ENCODE data around the gene ORAI3.

The ORAI3 gene

GRCh38 chr16:30976486-30976885 lies 27.6 kb downstream of the ORAI3 start:
- peaks cover 46% of the 10 kb centered on the region for H3K36me3 Mint-ChIP-seq (ENCODE audit: insufficient read depth)
- peaks cover 10 to 23% of the 10 kb centered on the region in 2 donors for H3K4me1 Mint-ChIP-seq (ENCODE audit: low read depth in 2 of 2)
- ATAC-seq (replicated peaks) (no peak), DNase-seq (no peak)
- no peaks in the 10 kb centered on the region for H3K9me3 Mint-ChIP-seq
- no peak overlapping the region for H3K4me3 Mint-ChIP-seq
- H3K27me3 Mint-ChIP-seq: no peaks in the 10 kb centered on the region
- H3K27ac Mint-ChIP-seq: peak overlapping the region; percentile 62 to 85

- Mint-ChIP-seq H3K27ac (peak overlapping the region; percentile 76 to 86), H3K9me3 (no peaks in the 10 kb centered on the region), H3K27me3 (no peaks in the 10 kb centered on the region), H3K4me3 (no peak overlapping the region), H3K4me1 (ENCODE audit: low read depth in 2 of 2) (peaks cover 10 to 23% of the 10 kb centered on the region in 2 donors), H3K36me3 (ENCODE audit: insufficient read depth) (peaks cover 44% of the 10 kb centered on the region)
- no peak for DNase-seq
- no peak for ATAC-seq (replicated peaks)
These were observed 28.6 kb downstream of the ORAI3 start for GRCh38 chr16:30977502-30977901.

- no peaks in the 10 kb centered on the region for H3K9me3 Mint-ChIP-seq
- no peak overlapping the region for H3K4me3 Mint-ChIP-seq
- H3K36me3 Mint-ChIP-seq (ENCODE audit: insufficient read depth): peaks cover 35% of the 10 kb centered on the region
- no peaks in the 10 kb centered on the region for H3K27me3 Mint-ChIP-seq
- peaks cover 4 to 16% of the 10 kb centered on the region in 2 donors for H3K4me1 Mint-ChIP-seq (ENCODE audit: low read depth in 2 of 2)
- DNase-seq (no peak), ATAC-seq (replicated peaks) (no peak)
- peak overlapping the region in 1 of 2 donors; percentile 69 for H3K27ac Mint-ChIP-seq
These were observed 30.5 kb downstream of the ORAI3 start for GRCh38 chr16:30979170-30980022.

GRCh38 chr16:30980023-30980371 lies 31.1 kb downstream of the ORAI3 start:
- Mint-ChIP-seq H3K27me3 (no peaks in the 10 kb centered on the region), H3K4me3 (no peak overlapping the region), H3K36me3 (ENCODE audit: insufficient read depth) (peaks cover 32% of the 10 kb centered on the region), H3K27ac (no peak overlapping the region), H3K4me1 (ENCODE audit: low read depth in 2 of 2) (peaks cover 4 to 15% of the 10 kb centered on the region in 2 donors), H3K9me3 (no peaks in the 10 kb centered on the region)
- no peak for ATAC-seq (replicated peaks)
- no peak for DNase-seq

GRCh38 chr16:30980434-30980833 lies 31.6 kb downstream of the ORAI3 start:
- DNase-seq: no peak
- Mint-ChIP-seq H3K4me3 (no peak overlapping the region), H3K9me3 (no peaks in the 10 kb centered on the region), H3K27ac (no peak overlapping the region), H3K27me3 (no peaks in the 10 kb centered on the region), H3K36me3 (ENCODE audit: insufficient read depth) (peaks cover 30% of the 10 kb centered on the region), H3K4me1 (ENCODE audit: low read depth in 2 of 2) (peaks cover 6 to 15% of the 10 kb centered on the region in 2 donors)
- no peak for ATAC-seq (replicated peaks)

- Mint-ChIP-seq H3K27me3 (no peaks in the 10 kb centered on the region), H3K4me1 (ENCODE audit: low read depth in 2 of 2) (peaks cover 7 to 15% of the 10 kb centered on the region in 2 donors), H3K27ac (no peak overlapping the region), H3K4me3 (no peak overlapping the region), H3K36me3 (ENCODE audit: insufficient read depth) (peaks cover 27% of the 10 kb centered on the region), H3K9me3 (no peaks in the 10 kb centered on the region)
- ATAC-seq (replicated peaks) (no peak), DNase-seq (no peak)
These were observed 32.1 kb downstream of the ORAI3 start for GRCh38 chr16:30980959-30981358.

GRCh38 chr16:30982548-30983288 lies 33.9 kb downstream of the ORAI3 start:
- peak overlapping the region in 1 of 2 donors; percentile 62 for H3K27ac Mint-ChIP-seq
- H3K9me3 Mint-ChIP-seq: no peaks in the 10 kb centered on the region
- ATAC-seq (replicated peaks) (no peak), DNase-seq (no peak)
- peaks cover 4 to 9% of the 10 kb centered on the region in 2 donors for H3K4me1 Mint-ChIP-seq (ENCODE audit: low read depth in 2 of 2)
- H3K36me3 Mint-ChIP-seq (ENCODE audit: insufficient read depth): peaks cover 22% of the 10 kb centered on the region
- no peak overlapping the region for H3K4me3 Mint-ChIP-seq
- no peaks in the 10 kb centered on the region for H3K27me3 Mint-ChIP-seq

- ATAC-seq (replicated peaks): no peak
- Mint-ChIP-seq H3K27me3 (no peaks in the 10 kb centered on the region), H3K4me1 (ENCODE audit: low read depth in 2 of 2) (peaks cover 4 to 9% of the 10 kb centered on the region in 2 donors), H3K4me3 (no peak overlapping the region), H3K27ac (peak overlapping the region in 1 of 2 donors; percentile 62), H3K36me3 (ENCODE audit: insufficient read depth) (peaks cover 16% of the 10 kb centered on the region), H3K9me3 (no peaks in the 10 kb centered on the region)
- DNase-seq: no peak
These were observed 34.5 kb downstream of the ORAI3 start for GRCh38 chr16:30983289-30983889.

- H3K27me3 Mint-ChIP-seq: no peaks in the 10 kb centered on the region
- peaks cover 14% of the 10 kb centered on the region for H3K36me3 Mint-ChIP-seq (ENCODE audit: insufficient read depth)
- DNase-seq: no peak
- ATAC-seq (replicated peaks): no peak
- H3K9me3 Mint-ChIP-seq: no peaks in the 10 kb centered on the region
- H3K4me1 Mint-ChIP-seq (ENCODE audit: low read depth in 2 of 2): peaks cover 2 to 5% of the 10 kb centered on the region in 2 donors
- no peak overlapping the region for H3K27ac Mint-ChIP-seq
- no peak overlapping the region for H3K4me3 Mint-ChIP-seq
These were observed 35.2 kb downstream of the ORAI3 start for GRCh38 chr16:30983898-30984610.

GRCh38 chr16:30984669-30985400 lies 36.0 kb downstream of the ORAI3 start, which contains the start of gene HSD3B7:
HSD3B7 (plus strand) TSS chr16:30985207; CDS start chr16:30985659, 452 bp downstream.
- Mint-ChIP-seq H3K27ac (no peak within 1 kb of the TSS), H3K9me3 (no peaks in the 10 kb centered on the region), H3K4me1 (ENCODE audit: low read depth in 2 of 2) (peaks cover 2 to 5% of the 10 kb centered on the region in 2 donors), H3K4me3 (no peak within 1 kb of the TSS), H3K27me3 (no peaks in the 10 kb centered on the region), H3K36me3 (ENCODE audit: insufficient read depth) (peaks cover 14% of the 10 kb centered on the region)
- ATAC-seq (replicated peaks) (peak; percentile 81), DNase-seq (peak; percentile 77 to 82 (median 78))

GRCh38 chr16:30985401-30986128 lies 36.7 kb downstream of the ORAI3 start:
- no peak overlapping the region for H3K4me3 Mint-ChIP-seq
- peaks cover 2 to 5% of the 10 kb centered on the region in 2 donors for H3K4me1 Mint-ChIP-seq (ENCODE audit: low read depth in 2 of 2)
- DNase-seq (no peak), ATAC-seq (replicated peaks) (no peak)
- peaks cover 9% of the 10 kb centered on the region for H3K36me3 Mint-ChIP-seq (ENCODE audit: insufficient read depth)
- H3K27ac Mint-ChIP-seq: no peak overlapping the region
- no peaks in the 10 kb centered on the region for H3K27me3 Mint-ChIP-seq
- no peaks in the 10 kb centered on the region for H3K9me3 Mint-ChIP-seq
